Naive thymus-derived CD4-positive, alpha-beta T cell (primary cell): ENCODE data around the gene NSRP1. TPM values are rescaled to one million over a fixed set of nuclear protein-coding genes. Genes with fewer than 3 reads are reported as not detected.

Experiments
- ATAC-seq: fragments of 150-1000 bp; cut with Tn5 transposase; 2 replicates; pipeline ENCODE4 v1.10.0; 2021; ENCODE audit warnings: mild to moderate bottlenecking, moderate library complexity
- CTCF ChIA-PET: fragments of 350-600 bp; sonication (Branson Sonifier 250); formaldehyde crosslinking; loops from one replicate; lab custom pipeline; 2021; ENCODE audit warnings: antibody characterized with exemption; lab: Charles Lee
- POLR2A ChIA-PET: fragments of 350-600 bp; sonication (Branson Sonifier 250); formaldehyde crosslinking; loops from one replicate; lab custom pipeline; 2021; ENCODE audit warnings: antibody characterized with exemption, inconsistent platforms; lab: Charles Lee
- DNase-seq, 9 donors: peaks; one replicate each; pipeline versions ENCODE4 v3.0.0 to v3.0.0-alpha.2; 2020 to 2022; ENCODE audit warnings: mixed read lengths in 1 of 9
- H3K27ac ChIP-seq: one replicate; pipeline ENCODE4 v1.7.0; 2013; ENCODE audit warnings: mild to moderate bottlenecking, low read depth, low read length, moderate library complexity
- H3K27me3 ChIP-seq, 2 donors: one replicate each; pipeline ENCODE4 v1.7.0; 2013; ENCODE audit warnings: low read length in 2 of 2, mild to moderate bottlenecking in 2 of 2, moderate library complexity in 2 of 2; ENCODE audit not compliant: control insufficient read depth in 2 of 2, insufficient read depth in 2 of 2
- H3K36me3 ChIP-seq, 3 experiments: 1 replicate in 2 of 3; 2 replicates in 1 of 3; pipeline ENCODE4 v1.7.0; 2013; ENCODE audit warnings: low read length in 3 of 3, mild to moderate bottlenecking in 3 of 3, moderate library complexity in 1 of 3; ENCODE audit not compliant: insufficient read depth in 3 of 3, control insufficient read depth in 2 of 3
- H3K4me1 ChIP-seq, 2 donors: one replicate each; pipeline ENCODE4 v1.7.0; 2013; ENCODE audit warnings: low read length in 2 of 2, mild to moderate bottlenecking in 2 of 2, moderate library complexity in 1 of 2; ENCODE audit not compliant: control insufficient read depth in 2 of 2, insufficient read depth in 2 of 2
- H3K4me3 ChIP-seq: 2 replicates; pipeline ENCODE4 v1.7.0; 2013; ENCODE audit warnings: mild to moderate bottlenecking, low read length
- H3K9me3 ChIP-seq, 3 experiments: 1 replicate in 2 of 3; 2 replicates in 1 of 3; pipeline ENCODE4 v1.7.0; 2013; ENCODE audit warnings: low read length in 3 of 3; ENCODE audit not compliant: control insufficient read depth in 2 of 3
- H3K27ac Mint-ChIP-seq, 9 donors: one replicate each; pipeline ENCODE4 v1.8.0; 2020 to 2022; ENCODE audit warnings: mixed read lengths in 9 of 9, mild to moderate bottlenecking in 8 of 9, moderate library complexity in 5 of 9, inconsistent platforms in 2 of 9
- H3K27me3 Mint-ChIP-seq, 5 donors: one replicate each; pipeline ENCODE4 v1.8.0; 2021 to 2022; ENCODE audit warnings: mixed read lengths in 5 of 5, mild to moderate bottlenecking in 1 of 5
- H3K36me3 Mint-ChIP-seq, 5 donors: one replicate each; pipeline ENCODE4 v1.8.0; 2020 to 2022; ENCODE audit warnings: mixed read lengths in 5 of 5, mild to moderate bottlenecking in 3 of 5, inconsistent platforms in 1 of 5
- H3K4me1 Mint-ChIP-seq, 7 donors: one replicate each; pipeline ENCODE4 v1.8.0; 2020 to 2022; ENCODE audit warnings: mixed read lengths in 7 of 7, mild to moderate bottlenecking in 3 of 7, inconsistent platforms in 1 of 7
- H3K4me3 Mint-ChIP-seq, 10 donors: one replicate each; pipeline ENCODE4 v1.8.0; 2020 to 2022; ENCODE audit warnings: mild to moderate bottlenecking in 10 of 10, mixed read lengths in 10 of 10, moderate library complexity in 6 of 10, inconsistent platforms in 2 of 10
- H3K9me3 Mint-ChIP-seq, 11 donors: one replicate each; pipeline ENCODE4 v1.8.0; 2020 to 2022; ENCODE audit warnings: mixed read lengths in 11 of 11, mild to moderate bottlenecking in 4 of 11, inconsistent platforms in 1 of 11, moderate library complexity in 1 of 11
- intact Hi-C, 2 donors: fragments of 100-400 bp; cut with micrococcal nuclease; formaldehyde crosslinking; loops; one replicate each; pipeline ENCODE4 v1.15.1; 2023
- polyA plus RNA-seq, 2 donors: library from polyadenylated mRNA; unstranded; fragments of 300-500 nt; fragmentation: Illumina TruSeq; gene quantifications; one replicate each; pipeline ENCODE4 v1.2.3, GENCODE V29; 2021
- total RNA-seq, 6 experiments: library from RNA in 5 of 6; stranded (reverse) in 5 of 6; gene quantifications; 1 replicate in 5 of 6; 2 replicates in 1 of 6; pipeline ENCODE4 v1.2.3 and lab custom pipeline; 2021 to 2026

The NSRP1 gene
- total and polyA plus RNA-seq, 7 experiments from 2014 or later: 23.3 to 34.7 (median 29.3) TPM

DNA sequence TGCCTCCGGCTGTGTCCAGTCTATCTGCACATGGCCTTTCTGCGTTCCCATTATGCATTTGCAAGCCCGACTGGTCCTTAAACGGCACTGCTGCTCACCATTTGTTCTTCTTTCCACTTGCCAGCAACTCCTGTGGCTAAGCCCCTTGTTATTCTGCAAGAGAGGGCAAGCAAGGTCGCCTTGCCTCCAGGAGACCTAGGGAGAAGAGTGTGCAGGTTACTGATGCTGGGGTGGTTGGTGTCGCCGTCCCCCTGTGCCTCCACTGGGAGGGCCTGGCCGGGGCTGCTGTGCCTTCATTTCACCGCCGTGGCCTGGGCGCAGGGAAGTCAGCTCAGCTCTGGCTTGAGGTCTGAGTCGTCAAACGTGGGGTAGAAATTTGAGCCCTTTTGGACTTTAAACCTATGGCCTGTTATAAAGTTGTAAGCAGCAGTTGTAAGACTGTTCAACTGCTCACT lies 106.1 kb downstream of the NSRP1 start:
- H3K27ac ChIP-seq: no peak overlapping the region
- H3K4me3 Mint-ChIP-seq: no peak overlapping the region

DNA sequence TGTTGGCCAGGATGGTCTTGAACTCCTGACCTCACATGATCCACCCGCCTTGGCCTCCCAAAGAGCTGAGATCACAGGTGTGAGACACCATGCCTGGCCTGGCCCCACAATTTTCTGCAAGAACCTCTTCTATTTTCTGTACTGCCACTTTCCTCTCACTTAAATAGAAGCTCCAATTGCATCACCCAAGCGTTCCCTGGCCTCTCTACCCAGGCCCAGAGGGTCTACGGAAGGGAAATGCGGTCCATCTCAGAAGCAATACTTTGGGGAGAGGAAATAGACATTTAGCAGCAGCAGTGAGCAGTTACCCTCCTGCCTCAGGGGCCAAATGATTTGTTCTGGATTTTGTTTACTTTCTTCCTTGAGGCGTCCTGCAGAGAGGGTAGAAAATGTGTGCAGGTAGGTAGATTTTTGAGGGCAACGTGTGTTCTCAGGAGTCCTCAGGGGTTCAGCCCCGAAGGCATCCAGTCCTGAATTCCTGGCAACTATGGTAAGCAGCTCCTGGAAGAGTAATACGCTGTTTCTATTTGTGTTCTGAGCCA lies 107.9 kb downstream of the NSRP1 start:
- Histone ChIP-seq H3K36me3 (no peaks in the 10 kb centered on the region), H3K4me3 (no peak overlapping the region), H3K27ac (no peak overlapping the region), H3K27me3 (no peaks in the 10 kb centered on the region), H3K9me3 (no peaks in the 10 kb centered on the region), H3K4me1 (no peaks in the 10 kb centered on the region)
- H3K27me3 Mint-ChIP-seq: peaks cover 0 to 21% (median 17%) of the 10 kb centered on the region in 5 donors
- ATAC-seq: no peak
- intact Hi-C loops: no loop called here
- ChIA-PET POLR2A (no interaction called here), CTCF (no interaction called here)
- H3K9me3 Mint-ChIP-seq: peaks cover 0 to 2% (median 0%) of the 10 kb centered on the region in 11 donors
- no peaks in the 10 kb centered on the region for H3K36me3 Mint-ChIP-seq
- no peak overlapping the region for H3K27ac Mint-ChIP-seq
- no peak overlapping the region for H3K4me3 Mint-ChIP-seq
- no peak for DNase-seq
- no peaks in the 10 kb centered on the region for H3K4me1 Mint-ChIP-seq

More for the DNA sequence above, 106.1 kb downstream of the NSRP1 start:
- H3K4me1 ChIP-seq: no peaks in the 10 kb centered on the region
- H3K36me3 ChIP-seq: no peaks in the 10 kb centered on the region
- Mint-ChIP-seq H3K9me3 (peaks cover 0 to 2% (median 0%) of the 10 kb centered on the region in 11 donors), H3K36me3 (no peaks in the 10 kb centered on the region), H3K27me3 (peaks cover 0 to 15% (median 6%) of the 10 kb centered on the region in 5 donors), H3K4me1 (no peaks in the 10 kb centered on the region), H3K27ac (no peak overlapping the region)
- H3K27me3 ChIP-seq: no peaks in the 10 kb centered on the region
- ChIA-PET POLR2A (no interaction called here), CTCF (interaction anchor here (0.6 kb wide), 1 partner anchor 1243 kb away, joined by 4 read pairs; no protein-coding TSS in a partner anchor)
- ATAC-seq (no peak), DNase-seq (no peak)
- no peak overlapping the region for H3K4me3 ChIP-seq
- no peaks in the 10 kb centered on the region for H3K9me3 ChIP-seq
- intact Hi-C loops: no loop called here

DNA sequence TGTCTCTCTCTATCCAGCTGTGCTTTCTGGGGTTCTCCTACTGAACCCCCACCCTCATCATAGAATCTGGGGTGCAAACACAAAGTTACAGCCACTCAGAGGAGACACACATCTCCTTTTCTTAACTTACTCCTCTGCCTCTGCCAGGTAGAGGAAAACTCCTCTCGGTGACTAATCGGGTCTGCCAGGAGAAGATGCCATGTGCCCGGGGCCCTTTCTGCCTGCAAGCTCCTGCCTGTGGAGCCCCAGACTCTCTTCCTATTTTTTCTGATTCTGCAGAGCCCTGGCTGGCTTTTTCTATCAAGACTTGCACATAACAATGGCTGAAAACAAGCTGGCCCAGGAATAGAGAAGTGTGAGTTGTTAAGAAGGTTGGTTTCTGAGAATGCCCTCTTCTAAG lies 108.5 kb downstream of the NSRP1 start:
- Mint-ChIP-seq H3K36me3 (no peaks in the 10 kb centered on the region), H3K27me3 (peaks cover under 1 to 24% (median 18%) of the 10 kb centered on the region in 5 donors), H3K9me3 (peaks cover 0 to 2% (median 0%) of the 10 kb centered on the region in 11 donors), H3K4me3 (no peak overlapping the region), H3K4me1 (peaks cover 0 to 1% (median 0%) of the 10 kb centered on the region in 7 donors), H3K27ac (no peak overlapping the region)
- Histone ChIP-seq H3K27ac (no peak overlapping the region), H3K4me3 (no peak overlapping the region), H3K27me3 (no peaks in the 10 kb centered on the region), H3K36me3 (no peaks in the 10 kb centered on the region), H3K9me3 (no peaks in the 10 kb centered on the region), H3K4me1 (no peaks in the 10 kb centered on the region)
- DNase-seq: no peak
- ChIA-PET CTCF (no interaction called here), POLR2A (no interaction called here)
- no peak for ATAC-seq
- intact Hi-C loops: no loop called here

DNA sequence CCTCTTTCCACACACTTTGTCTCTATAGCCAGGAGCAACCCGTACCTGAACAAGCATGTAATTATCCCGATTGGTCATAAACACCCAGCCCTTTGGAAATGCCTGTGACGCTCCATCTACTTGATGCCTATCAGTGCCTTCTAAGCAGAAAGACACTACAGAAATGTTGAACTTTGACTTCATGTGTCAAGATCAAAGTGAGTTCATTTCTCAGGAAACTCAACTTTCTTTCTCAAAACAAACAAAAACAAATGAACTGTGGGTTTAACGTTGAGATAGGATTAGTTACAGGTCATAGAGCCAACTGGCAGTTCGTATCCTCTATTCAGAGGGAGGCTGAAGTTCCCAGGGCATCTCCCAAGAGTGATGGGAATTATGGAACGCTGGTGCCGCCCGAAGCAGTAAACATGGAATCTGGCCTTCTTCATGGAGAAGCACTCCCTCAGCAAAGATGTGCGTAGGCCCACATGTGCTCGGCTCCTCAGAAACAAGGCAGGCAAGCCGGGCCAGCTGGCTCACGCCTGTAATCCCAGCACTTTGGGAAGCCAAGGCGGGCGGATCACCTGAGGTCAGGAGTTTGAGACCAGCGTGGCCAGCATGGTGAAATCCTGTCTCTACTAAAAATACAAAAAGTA lies 109.4 kb downstream of the NSRP1 start:
- Mint-ChIP-seq H3K27me3 (peaks cover 6 to 32% (median 22%) of the 10 kb centered on the region in 5 donors), H3K27ac (no peak overlapping the region)
- intact Hi-C loops: no loop called here

DNA sequence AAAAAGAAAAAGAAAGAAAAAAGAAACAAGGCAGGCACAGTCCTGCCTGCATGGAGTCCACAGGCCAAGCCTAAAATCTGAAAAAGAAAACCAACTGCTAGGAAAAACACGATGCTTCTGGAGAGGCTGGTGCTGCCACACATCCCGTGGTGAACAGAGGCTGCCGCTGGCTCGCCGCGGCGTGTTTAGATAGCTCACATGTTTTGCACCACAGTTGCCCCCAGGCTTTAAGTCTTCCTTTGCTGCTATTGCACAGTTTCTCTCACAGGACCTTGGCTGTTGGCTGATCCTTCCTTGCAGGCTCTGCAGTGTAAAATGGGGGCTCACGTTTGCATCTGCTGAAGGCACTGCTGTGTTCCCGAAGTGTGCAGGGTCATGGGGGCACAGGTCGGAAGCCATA lies 110.3 kb downstream of the NSRP1 start:
- Mint-ChIP-seq H3K4me3 (no peak overlapping the region), H3K9me3 (no peaks in the 10 kb centered on the region), H3K27ac (no peak overlapping the region), H3K4me1 (peaks cover 0 to 6% (median 0%) of the 10 kb centered on the region in 7 donors), H3K27me3 (peaks cover 8 to 35% (median 23%) of the 10 kb centered on the region in 5 donors), H3K36me3 (no peaks in the 10 kb centered on the region)
- no peaks in the 10 kb centered on the region for H3K4me1 ChIP-seq
- no peaks in the 10 kb centered on the region for H3K27me3 ChIP-seq
- H3K9me3 ChIP-seq: no peaks in the 10 kb centered on the region
- H3K4me3 ChIP-seq: no peak overlapping the region
- CTCF ChIA-PET: no interaction called here
- intact Hi-C loops: no loop called here
- H3K27ac ChIP-seq: no peak overlapping the region
- no peak for ATAC-seq
- POLR2A ChIA-PET: interaction anchor here (0.6 kb wide), 1 partner anchor 104 kb away, joined by 10 read pairs; no protein-coding TSS in a partner anchor
- no peaks in the 10 kb centered on the region for H3K36me3 ChIP-seq
- no peak for DNase-seq

More for the DNA sequence above, 109.4 kb downstream of the NSRP1 start:
- Histone ChIP-seq H3K4me1 (no peaks in the 10 kb centered on the region), H3K9me3 (no peaks in the 10 kb centered on the region), H3K27ac (no peak overlapping the region), H3K4me3 (no peak overlapping the region), H3K36me3 (no peaks in the 10 kb centered on the region), H3K27me3 (no peaks in the 10 kb centered on the region)
- Mint-ChIP-seq H3K36me3 (no peaks in the 10 kb centered on the region), H3K9me3 (peaks cover 0 to 2% (median 0%) of the 10 kb centered on the region in 11 donors), H3K4me3 (no peak overlapping the region), H3K4me1 (peaks cover 0 to 6% (median 0%) of the 10 kb centered on the region in 7 donors)
- DNase-seq (no peak), ATAC-seq (no peak)
- ChIA-PET POLR2A (no interaction called here), CTCF (no interaction called here)

DNA sequence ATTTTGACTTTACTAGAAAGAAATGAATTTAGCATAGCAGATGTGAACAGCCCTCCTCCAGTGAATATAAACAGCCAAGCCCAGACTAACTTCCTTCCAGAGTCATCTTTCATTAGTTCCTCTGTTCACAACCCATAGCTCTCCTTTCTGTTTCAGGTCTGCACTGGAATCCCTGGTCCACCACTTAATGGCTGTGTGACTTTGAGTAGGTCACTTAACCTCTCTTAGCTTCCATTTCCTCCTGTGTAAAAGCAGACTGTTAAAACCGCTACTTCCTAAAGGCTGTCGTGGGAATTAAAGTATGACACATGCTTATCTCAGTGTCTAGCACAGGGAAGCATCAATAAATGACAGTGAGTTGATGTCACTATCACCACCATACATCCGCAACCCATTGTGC lies 111.4 kb downstream of the NSRP1 start:
- H3K27me3 ChIP-seq: no peaks in the 10 kb centered on the region
- H3K9me3 ChIP-seq: no peaks in the 10 kb centered on the region
- ChIA-PET CTCF (no interaction called here), POLR2A (no interaction called here)
- no peaks in the 10 kb centered on the region for H3K36me3 Mint-ChIP-seq
- H3K4me3 ChIP-seq: no peak overlapping the region
- H3K4me1 Mint-ChIP-seq: peaks cover 0 to 6% (median 0%) of the 10 kb centered on the region in 7 donors
- intact Hi-C loops: no loop called here
- no peaks in the 10 kb centered on the region for H3K36me3 ChIP-seq
- no peak overlapping the region for H3K27ac Mint-ChIP-seq
- DNase-seq: no peak
- H3K9me3 Mint-ChIP-seq: no peaks in the 10 kb centered on the region
- H3K27ac ChIP-seq: no peak overlapping the region
- no peaks in the 10 kb centered on the region for H3K4me1 ChIP-seq
- H3K27me3 Mint-ChIP-seq: peaks cover 18 to 46% (median 34%) of the 10 kb centered on the region in 5 donors
- no peak for ATAC-seq
- H3K4me3 Mint-ChIP-seq: no peak overlapping the region
